Skeletal muscle cell (primary cell): ENCODE measurements around the gene MPV17.
A peak's percentile ranks its signal among the peaks of the same experiment; 100 is the strongest.
"Not testable (repeated sequence)": the region's sequence is repeated elsewhere in the genome, so short reads cannot be mapped to it uniquely, and the experiment has no call there.

ENCODE experiments used
- DNase-seq: peaks from one replicate; pipeline ENCODE4 v3.0.0-alpha.2; 2010; ENCODE audit warnings: low read depth
- H3K4me3 ChIP-seq: 2 replicates; pipeline ENCODE4 v1.5.1; 2011; ENCODE audit warnings: low read depth, mild to moderate bottlenecking, control low read depth, low read length, moderate library complexity

The MPV17 gene

GRCh38 chr2:27322766-27323595 is at the start of gene MPV17:
Gene MPV17, minus strand, starts transcription at chr2:27323097. Its CDS starts 580 bp downstream, at chr2:27322517.
- peak; percentile 82 for DNase-seq
- H3K4me3 ChIP-seq = peak within 1 kb of the TSS; percentile 83

- no peak for DNase-seq
- H3K4me3 ChIP-seq = peak overlapping the region; percentile 83
Measured at GRCh38 chr2:27370816-27371620, 48.1 kb upstream of the MPV17 start.

GRCh38 chr2:27370026-27370815 is 47.3 kb upstream of the MPV17 start, which contains the start of the genes EIF2B4 and SNX17:
Gene EIF2B4, minus strand, starts transcription at chr2:27370338. Its CDS starts 24 bp downstream, at chr2:27370314.
Gene SNX17, plus strand, starts transcription at chr2:27370616. Its CDS starts 128 bp downstream, at chr2:27370744.
- DNase-seq = peak; percentile 98
- H3K4me3 ChIP-seq = peak within 1 kb of the TSS; percentile 83

GRCh38 chr2:27369471-27370025 is 46.7 kb upstream of the MPV17 start:
- no peak for DNase-seq
- H3K4me3 ChIP-seq = peak overlapping the region; percentile 83

GRCh38 chr2:27363933-27364332 is 41.0 kb upstream of the MPV17 start:
- no peak overlapping the region for H3K4me3 ChIP-seq
- DNase-seq = no peak

- DNase-seq = no peak
- no peak overlapping the region for H3K4me3 ChIP-seq
Measured at GRCh38 chr2:27362678-27363420, 40.0 kb upstream of the MPV17 start.

- DNase-seq = peak; percentile 93
- peak within 1 kb of the TSS; percentile 99 for H3K4me3 ChIP-seq
Measured at GRCh38 chr2:27356382-27357181, 33.7 kb upstream of the MPV17 start, which contains the start of gene GTF3C2. Gene GTF3C2, minus strand, starts transcription at chr2:27356764. Its CDS starts 13,210 bp downstream, at chr2:27343554.

GRCh38 chr2:27356056-27356381 is 33.1 kb upstream of the MPV17 start:
- H3K4me3 ChIP-seq = peak overlapping the region; percentile 99
- DNase-seq = no peak

GRCh38 chr2:27354597-27354927 is 31.7 kb upstream of the MPV17 start:
- no peak overlapping the region for H3K4me3 ChIP-seq
- no peak for DNase-seq

- no peak overlapping the region for H3K4me3 ChIP-seq
- peak; percentile 7 for DNase-seq
Measured at GRCh38 chr2:27353762-27354596, 31.1 kb upstream of the MPV17 start.

- DNase-seq = not testable (repeated sequence)
Measured at GRCh38 chr2:27353386-27353761, 30.5 kb upstream of the MPV17 start.

GRCh38 chr2:27351802-27352598 is 29.1 kb upstream of the MPV17 start:
- H3K4me3 ChIP-seq = no peak overlapping the region
- DNase-seq = no peak

More at GRCh38 chr2:27353386-27353761, 30.5 kb upstream of the MPV17 start:
- not testable (repeated sequence) for H3K4me3 ChIP-seq

- no peak for DNase-seq
- no peak overlapping the region for H3K4me3 ChIP-seq
Measured at GRCh38 chr2:27350106-27350693, 27.3 kb upstream of the MPV17 start.

GRCh38 chr2:27347641-27348040 is 24.7 kb upstream of the MPV17 start:
- DNase-seq = no peak
- no peak overlapping the region for H3K4me3 ChIP-seq

GRCh38 chr2:27336173-27336572 is 13.3 kb upstream of the MPV17 start:
- DNase-seq = no peak
- no peak overlapping the region for H3K4me3 ChIP-seq

- no peak overlapping the region for H3K4me3 ChIP-seq
- no peak for DNase-seq
Measured at GRCh38 chr2:27335311-27335710, 12.4 kb upstream of the MPV17 start.
